A549 treated with ZK216348 at 1 μM for 4 hours (cell line): ENCODE results near the gene OR4F3. TPM values are rescaled to one million over a fixed set of nuclear protein-coding genes. Genes with fewer than 3 reads are reported as not detected.

Experiments
- total RNA-seq: library from RNA; stranded (reverse); fragments of 200-300 nt; extraction: Qiagen RNA extraction; gene quantifications from 5 replicates; pipeline ENCODE4 v1.2.3, GENCODE V29; 2022; ENCODE audit warnings: low read depth

OR4F3 gene
- total RNA-seq = not detected in 5 replicates

GRCh38 chr5:181366968-181367367, at the start of gene OR4F3:
TSS of gene OR4F3 (plus strand) at chr5:181367268.

Other genes with a start within 250 kb of the OR4F3 start
- not detected in 5 replicates for gene OR2V1, start 236.1 kb upstream of the OR4F3 start, total RNA-seq
- not detected in 5 replicates for gene OR2V2, start 219.7 kb upstream of the OR4F3 start, total RNA-seq
- 36.6 to 46.1 TPM (median 43.5 TPM) in 5 replicates for gene TRIM7, start 162.1 kb upstream of the OR4F3 start, total RNA-seq
- gene TRIM41, start 144.0 kb upstream of the OR4F3 start, total RNA-seq = 18.1 to 29.1 TPM (median 28.4 TPM) in 5 replicates
- 3,202 to 3,645 TPM (median 3,221 TPM) in 5 replicates for gene RACK1, start 123.4 kb upstream of the OR4F3 start, total RNA-seq
- 5.0 to 7.7 TPM (median 7.0 TPM) in 5 replicates for gene TRIM52, start 106.1 kb upstream of the OR4F3 start, total RNA-seq